IgD-negative memory B cell (primary cell): Measurements from ENCODE around the gene ZDHHC12. TPM values are rescaled to one million over a fixed set of nuclear protein-coding genes. Genes with fewer than 3 reads are reported as not detected.
A peak's percentile ranks its signal among the peaks of the same experiment; 100 is the strongest.

Source experiments
- H3K27ac Mint-ChIP-seq, 3 donors: one replicate each; pipeline ENCODE4 v1.8.0; 2020 to 2022; ENCODE audit warnings: mild to moderate bottlenecking in 3 of 3, mixed read lengths in 3 of 3, moderate library complexity in 1 of 3
- H3K27me3 Mint-ChIP-seq: one replicate; pipeline ENCODE4 v1.8.0; 2021; ENCODE audit warnings: mixed read lengths
- H3K36me3 Mint-ChIP-seq: one replicate; pipeline ENCODE4 v1.8.0; 2020; ENCODE audit warnings: mild to moderate bottlenecking, mixed read lengths
- H3K4me1 Mint-ChIP-seq, 3 donors: one replicate each; pipeline ENCODE4 v1.8.0; 2020 to 2022; ENCODE audit warnings: mixed read lengths in 3 of 3, mild to moderate bottlenecking in 1 of 3
- H3K4me3 Mint-ChIP-seq, 4 donors: one replicate each; pipeline ENCODE4 v1.8.0; 2020 to 2022; ENCODE audit warnings: mild to moderate bottlenecking in 4 of 4, mixed read lengths in 4 of 4, moderate library complexity in 3 of 4
- H3K9me3 Mint-ChIP-seq, 3 donors: one replicate each; pipeline ENCODE4 v1.8.0; 2020 to 2021; ENCODE audit warnings: mixed read lengths in 3 of 3, mild to moderate bottlenecking in 1 of 3
- polyA plus RNA-seq: library from polyadenylated mRNA; unstranded; fragments of 300-500 nt; fragmentation: Illumina TruSeq; gene quantifications from one replicate; pipeline ENCODE4 v1.2.3, GENCODE V29; 2021

Gene ZDHHC12
- polyA plus RNA-seq, 1 donor from 2014 or later: 55.3 TPM

- Mint-ChIP-seq H3K4me1 (peaks cover 24 to 38% (median 31%) of the 10 kb centered on the region in 3 donors), H3K4me3 (peak overlapping the region; percentile 89 to 100 (median 98)), H3K27me3 (no peaks in the 10 kb centered on the region), H3K27ac (peak overlapping the region; percentile 88 to 95 (median 94)), H3K36me3 (peaks cover 2% of the 10 kb centered on the region), H3K9me3 (peaks cover 0 to 2% (median 0%) of the 10 kb centered on the region in 3 donors)
Observed at GRCh38 chr9:128689820-128690683, 33.9 kb downstream of the ZDHHC12 start.

DNA sequence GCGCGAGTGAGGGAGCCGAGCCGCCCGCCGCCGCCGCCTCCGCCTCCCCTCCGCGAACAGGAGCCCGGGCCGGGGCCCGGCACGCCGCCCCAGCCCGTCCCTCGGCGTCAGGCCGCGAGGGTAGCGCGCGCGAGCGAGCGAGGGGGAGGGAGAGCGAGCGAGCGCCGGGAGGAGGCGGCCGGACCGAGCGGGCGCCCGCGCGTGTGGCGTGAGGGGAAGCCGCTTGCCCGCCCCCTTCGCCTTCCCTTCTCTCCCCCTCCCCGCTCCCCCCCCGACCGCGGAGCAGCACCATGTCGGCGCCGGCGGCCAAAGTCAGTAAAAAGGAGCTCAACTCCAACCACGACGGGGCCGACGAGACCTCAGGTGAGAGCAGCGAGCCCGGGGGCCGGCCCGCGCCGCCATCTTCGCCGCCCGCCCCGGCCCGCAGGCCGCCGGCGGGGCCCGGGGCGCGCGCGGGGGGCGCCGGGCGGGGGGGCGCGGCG, 34.6 kb downstream of the ZDHHC12 start:
- Mint-ChIP-seq H3K9me3 (peaks cover 0 to 2% (median 0%) of the 10 kb centered on the region in 3 donors), H3K4me1 (peaks cover 31 to 44% (median 35%) of the 10 kb centered on the region in 3 donors), H3K4me3 (peak overlapping the region in 3 of 4 donors; percentile 41 to 72 (median 48)), H3K27me3 (no peaks in the 10 kb centered on the region), H3K27ac (no peak overlapping the region), H3K36me3 (peaks cover 2% of the 10 kb centered on the region)

DNA sequence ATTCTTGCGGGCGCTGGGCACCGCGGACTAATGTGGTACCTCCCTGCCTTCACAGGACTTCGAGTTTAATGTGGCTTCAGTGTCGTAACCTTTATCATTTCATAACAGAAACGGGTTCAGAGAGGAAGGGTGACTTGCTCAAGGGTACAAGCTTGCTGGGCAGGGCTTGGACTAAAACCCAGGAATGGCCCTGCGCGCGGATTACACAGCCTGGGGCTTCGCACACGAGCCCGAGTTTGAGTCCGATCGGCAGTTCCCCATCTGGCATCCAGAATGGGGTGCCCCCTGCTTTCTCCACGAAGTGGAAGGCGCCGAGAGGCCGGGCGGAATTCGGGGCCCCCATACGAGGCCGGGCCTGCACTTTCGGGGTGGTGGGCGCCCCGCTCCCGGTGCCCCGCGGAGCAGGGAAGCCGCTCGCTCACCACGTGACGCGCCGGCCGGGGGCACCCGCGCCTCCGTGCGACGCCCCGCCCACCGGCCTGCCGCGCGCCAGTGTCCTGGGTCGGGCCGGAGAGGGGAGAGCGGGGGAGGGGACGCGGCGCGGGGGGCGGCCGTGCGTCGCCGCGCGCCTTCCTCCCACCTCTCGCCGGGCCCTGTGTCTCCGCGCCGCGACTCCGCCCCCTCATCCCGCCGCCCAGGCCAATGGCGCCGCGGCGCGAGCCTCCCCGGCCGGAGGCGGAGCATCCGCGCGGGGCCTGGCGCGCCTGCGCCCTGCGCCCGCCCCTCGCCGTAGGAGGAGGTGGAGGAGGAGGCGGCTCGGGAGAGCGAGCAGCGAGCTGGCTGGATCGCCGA, 35.2 kb downstream of the ZDHHC12 start, which contains the start of gene SET:
Gene SET, plus strand, starts transcription at position 722 of the 792 bp plus-strand sequence. CDS start 361 bp downstream, outside the sequence.
- peaks cover 35 to 45% (median 37%) of the 10 kb centered on the region in 3 donors for H3K4me1 Mint-ChIP-seq
- H3K9me3 Mint-ChIP-seq: peaks cover 0 to 2% (median 0%) of the 10 kb centered on the region in 3 donors
- peaks cover 2% of the 10 kb centered on the region for H3K36me3 Mint-ChIP-seq
- H3K27ac Mint-ChIP-seq: peak within 1 kb of the TSS; percentile 89 to 97 (median 93)
- no peaks in the 10 kb centered on the region for H3K27me3 Mint-ChIP-seq
- H3K4me3 Mint-ChIP-seq: peak within 1 kb of the TSS; percentile 82 to 99 (median 91)

GRCh38 chr9:128687453-128687852, 36.5 kb downstream of the ZDHHC12 start:
- H3K36me3 Mint-ChIP-seq: peaks cover 2% of the 10 kb centered on the region
- peak overlapping the region; percentile 82 to 100 (median 95) for H3K4me3 Mint-ChIP-seq
- peaks cover 37 to 47% (median 45%) of the 10 kb centered on the region in 3 donors for H3K4me1 Mint-ChIP-seq
- peak overlapping the region in 1 of 3 donors; percentile 93 for H3K27ac Mint-ChIP-seq
- no peaks in the 10 kb centered on the region for H3K27me3 Mint-ChIP-seq
- peaks cover 0 to 2% (median 0%) of the 10 kb centered on the region in 3 donors for H3K9me3 Mint-ChIP-seq

DNA sequence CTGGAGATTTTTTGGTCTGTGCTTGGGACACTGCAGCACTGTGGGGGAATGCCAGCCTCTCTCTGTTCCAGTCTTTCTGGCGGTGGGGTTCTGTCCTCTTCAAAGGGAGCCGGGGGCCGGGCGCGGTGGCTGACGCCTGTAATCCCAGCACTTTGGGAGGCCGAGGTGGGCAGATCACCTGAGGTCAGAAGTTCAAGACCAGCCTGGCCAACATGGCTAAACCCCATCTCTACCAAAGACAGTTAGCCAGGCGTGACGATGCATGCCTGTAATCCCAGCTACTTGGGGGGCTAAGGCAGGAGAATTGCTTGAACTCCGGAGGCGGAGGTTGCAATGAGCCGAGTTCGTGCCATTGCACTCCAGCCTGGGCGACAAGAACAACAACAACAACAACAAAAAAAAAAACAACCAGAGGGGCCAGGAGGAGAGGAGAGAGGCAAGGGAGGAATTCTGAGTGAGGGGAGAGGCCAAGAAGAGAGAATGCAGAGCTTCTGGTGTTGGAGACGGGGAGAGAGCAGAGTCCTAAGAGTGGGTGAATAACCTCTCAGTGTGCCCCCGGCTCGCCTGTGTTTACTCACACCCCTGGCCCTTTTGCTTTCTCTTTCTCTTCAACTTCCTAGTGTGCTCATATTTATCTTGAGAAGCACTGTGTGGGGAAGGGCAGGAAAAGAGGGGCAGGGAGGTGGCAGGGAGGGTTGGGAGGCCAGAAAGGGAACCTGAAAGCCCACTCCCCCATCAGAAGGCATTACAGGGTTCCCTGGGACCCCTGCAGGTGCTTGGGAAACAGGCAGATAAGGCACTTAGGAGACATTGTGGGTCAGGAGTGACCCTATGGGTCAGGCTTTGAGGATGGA, 38.1 kb downstream of the ZDHHC12 start:
- peak overlapping the region; percentile 90 to 98 (median 98) for H3K27ac Mint-ChIP-seq
- H3K27me3 Mint-ChIP-seq: no peaks in the 10 kb centered on the region
- peaks cover 0 to 2% (median 0%) of the 10 kb centered on the region in 3 donors for H3K9me3 Mint-ChIP-seq
- H3K36me3 Mint-ChIP-seq: no peaks in the 10 kb centered on the region
- peaks cover 36 to 42% (median 42%) of the 10 kb centered on the region in 3 donors for H3K4me1 Mint-ChIP-seq
- H3K4me3 Mint-ChIP-seq: peak overlapping the region; percentile 91 to 100 (median 99)

- peak overlapping the region; percentile 90 to 98 (median 98) for H3K27ac Mint-ChIP-seq
Observed at GRCh38 chr9:128684325-128685199, 39.4 kb downstream of the ZDHHC12 start.

DNA sequence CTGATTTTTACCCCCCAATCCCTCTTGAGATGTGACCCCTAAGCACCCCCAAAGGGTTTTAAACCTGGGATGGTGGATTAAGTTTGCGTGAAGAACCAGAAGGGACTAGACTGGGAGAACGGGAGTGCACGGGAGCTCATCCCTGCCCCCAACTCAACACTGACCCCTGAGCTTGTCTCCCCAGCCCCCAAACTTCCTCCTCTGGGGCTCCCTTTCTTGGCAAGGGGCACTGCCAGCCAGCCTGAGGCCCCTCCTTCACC, 39.9 kb downstream of the ZDHHC12 start:
- Mint-ChIP-seq H3K27me3 (no peaks in the 10 kb centered on the region), H3K4me1 (peaks cover 36 to 48% (median 41%) of the 10 kb centered on the region in 3 donors), H3K27ac (peak overlapping the region; percentile 90 to 98 (median 98)), H3K9me3 (no peaks in the 10 kb centered on the region), H3K36me3 (no peaks in the 10 kb centered on the region), H3K4me3 (peak overlapping the region; percentile 91 to 100 (median 99))

More at GRCh38 chr9:128684325-128685199, 39.4 kb downstream of the ZDHHC12 start:
- Mint-ChIP-seq H3K36me3 (no peaks in the 10 kb centered on the region), H3K9me3 (no peaks in the 10 kb centered on the region), H3K27me3 (no peaks in the 10 kb centered on the region), H3K4me3 (peak overlapping the region; percentile 91 to 100 (median 99)), H3K4me1 (peaks cover 36 to 46% (median 39%) of the 10 kb centered on the region in 3 donors)

- Mint-ChIP-seq H3K27ac (peak overlapping the region; percentile 90 to 98 (median 98)), H3K36me3 (no peaks in the 10 kb centered on the region), H3K4me3 (peak overlapping the region; percentile 91 to 100 (median 99)), H3K9me3 (no peaks in the 10 kb centered on the region), H3K27me3 (no peaks in the 10 kb centered on the region), H3K4me1 (peaks cover 36 to 48% (median 41%) of the 10 kb centered on the region in 3 donors)
Observed at GRCh38 chr9:128683340-128684064, 40.4 kb downstream of the ZDHHC12 start.

GRCh38 chr9:128677794-128678193, 46.1 kb downstream of the ZDHHC12 start:
- H3K4me1 Mint-ChIP-seq: peaks cover 8 to 19% (median 9%) of the 10 kb centered on the region in 3 donors
- no peaks in the 10 kb centered on the region for H3K9me3 Mint-ChIP-seq
- no peaks in the 10 kb centered on the region for H3K27me3 Mint-ChIP-seq
- H3K4me3 Mint-ChIP-seq: no peak overlapping the region
- H3K27ac Mint-ChIP-seq: peak overlapping the region in 2 of 3 donors; percentile 35 to 51
- no peaks in the 10 kb centered on the region for H3K36me3 Mint-ChIP-seq

DNA sequence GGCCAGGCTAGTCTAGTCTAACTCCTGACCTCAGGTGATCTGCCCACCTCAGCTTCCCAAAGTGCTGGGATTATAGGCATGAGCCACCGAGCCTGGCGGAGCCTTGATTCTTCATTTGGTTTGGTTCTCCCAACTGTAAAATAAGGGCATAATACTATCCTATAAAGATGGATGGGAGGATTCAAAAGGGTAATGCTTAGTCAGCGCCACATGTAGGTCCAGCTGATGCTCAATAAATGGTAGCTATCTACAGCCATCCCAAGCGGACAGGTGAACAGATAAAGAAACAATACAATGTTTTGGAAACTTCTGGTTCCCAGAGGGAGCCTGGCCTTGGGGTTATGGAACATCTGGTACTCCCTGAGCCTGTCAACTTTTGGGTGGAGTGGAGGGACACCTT, 48.5 kb downstream of the ZDHHC12 start:
- H3K4me1 Mint-ChIP-seq: peaks cover 0 to 8% (median 4%) of the 10 kb centered on the region in 3 donors
- no peak overlapping the region for H3K27ac Mint-ChIP-seq
- H3K4me3 Mint-ChIP-seq: no peak overlapping the region
- no peaks in the 10 kb centered on the region for H3K9me3 Mint-ChIP-seq
- H3K36me3 Mint-ChIP-seq: no peaks in the 10 kb centered on the region
- H3K27me3 Mint-ChIP-seq: no peaks in the 10 kb centered on the region
